H1 (cell line): ENCODE data around the gene DBNL. TPM values are rescaled to one million over a fixed set of nuclear protein-coding genes. Genes with fewer than 3 reads are reported as not detected.

Experiments
- CHD7 ChIP-seq: fragments of 300-600 bp; sonication (generic); IDR thresholded peaks from 2 replicates; pipeline ENCODE4 v1.7.1; 2012; ENCODE audit warnings: low read length, moderate library complexity, mild to moderate bottlenecking, inconsistent platforms; ENCODE audit not compliant: insufficient replicate concordance
- EZH2 ChIP-seq: fragments of 200-600 bp; sonication (generic); IDR thresholded peaks from 2 replicates; pipeline ENCODE4 v1.7.1; 2012; ENCODE audit warnings: low read depth, mild to moderate bottlenecking, moderate library complexity, low read length, inconsistent platforms; ENCODE audit not compliant: severe bottlenecking
- RNF2 ChIP-seq: fragments of 200-900, 300-1000 bp; sonication (generic); IDR thresholded peaks from 2 replicates; pipeline ENCODE4 v1.7.1; 2016; ENCODE audit warnings: borderline replicate concordance, low read depth, mild to moderate bottlenecking, antibody characterized with exemption, low read length; ENCODE audit not compliant: poor library complexity, severe bottlenecking; ENCODE audit errors: missing control alignments
- TAF1 ChIP-seq: IDR thresholded peaks from 2 replicates; pipeline ENCODE4 v1.6.1; 2011; ENCODE audit warnings: mild to moderate bottlenecking, low read depth, low read length
- polyA plus RNA-seq, 7 experiments: library from polyadenylated mRNA; depleted of rRNA in 3 of 7; stranded (reverse) in 5 of 7; unstranded in 2 of 7; fragments of >200 nt in 5 of 7; fragments of 200-250 nt in 2 of 7; gene quantifications; 1 replicate in 5 of 7; 2 replicates in 1 of 7; 4 replicates in 1 of 7; pipeline versions ENCODE4 v1.2.1 to v1.2.3, GENCODE V29; 2011 to 2013; ENCODE audit warnings: missing spikeins in 2 of 7, mixed read lengths in 2 of 7
- total RNA-seq: library from RNA; stranded (reverse); fragmentation: NEBNext Ultra II Directional; extraction: Animal tissue kit (Norgen Biotek cat#: 25700); gene quantifications from 2 replicates; pipeline ENCODE4 v1.2.1, GENCODE V29; 2021

The DBNL gene
- total and polyA plus RNA-seq, 2 of the 8 experiments (the other 6 are each of a cell fraction or from before 2014, with no cell fraction given): 30.9 to 56.6 TPM

- TF ChIP-seq CHD7 (no peak), EZH2 (no peak), TAF1 (0 out of 2 replicates have a peak, but pooled peaks have one; percentile 15), RNF2 (no peak)
These were observed 19.6 kb downstream of the DBNL start (continued) for GRCh38 chr7:44063894-44064651.
